ENCODE measurements around the gene SCO1. TPM values are rescaled to one million over a fixed set of nuclear protein-coding genes. Genes with fewer than 3 reads are reported as not detected.

The SCO1 gene
- total RNA-seq, 1 donor from 2014 or later: 36.0 TPM

DNA sequence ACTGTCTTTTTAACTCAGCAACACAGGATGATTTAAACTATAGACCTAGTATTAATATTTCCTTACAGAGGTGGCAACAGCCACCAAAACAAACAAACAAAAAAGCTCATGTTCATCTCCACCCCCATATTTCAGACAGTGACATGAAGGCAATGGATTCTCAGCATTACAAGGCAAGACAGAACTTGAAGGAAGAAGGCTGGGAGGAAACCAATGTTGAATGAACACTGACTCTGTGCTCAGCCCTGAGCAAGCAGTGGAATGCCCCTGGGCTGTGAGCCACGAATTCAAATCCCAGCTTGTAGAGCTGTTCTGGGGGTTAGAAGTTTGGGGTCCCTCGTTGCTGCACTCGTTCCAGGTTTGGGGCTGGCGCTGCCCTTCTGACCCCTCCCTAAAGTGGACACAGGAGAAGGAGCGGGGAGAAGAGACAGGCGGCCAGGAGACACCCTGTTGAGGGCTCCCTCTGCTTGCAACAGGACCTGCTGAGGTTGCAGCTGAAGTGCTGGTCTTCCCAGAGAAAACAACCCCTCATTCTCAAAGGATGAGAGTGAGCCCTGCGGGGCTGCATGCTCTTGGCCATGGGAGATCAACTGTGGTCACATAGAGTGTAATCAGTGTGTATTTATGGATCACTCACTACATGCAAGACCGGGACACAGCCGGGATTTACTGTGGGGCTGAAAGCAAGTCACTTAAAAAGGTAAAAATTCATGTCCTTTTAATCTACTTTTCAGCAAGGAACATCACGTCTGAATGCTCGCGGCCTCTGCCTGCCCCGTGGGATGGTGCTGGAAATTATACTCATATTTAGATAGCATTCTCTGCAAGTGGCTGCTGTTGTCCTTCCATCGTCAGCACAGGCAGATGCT, 74.5 kb downstream of the SCO1 start:
- FAIRE-seq (no peak), DNase-seq (ENCODE audit: low read depth) (no peak)
- no peak overlapping the region for H3K4me3 ChIP-seq (ENCODE audit: insufficient read depth, low read depth, low read length)
- no peaks in the 10 kb centered on the region for H3K36me3 ChIP-seq (ENCODE audit: insufficient read depth, low read length)
- no peaks in the 10 kb centered on the region for H3K4me1 ChIP-seq (ENCODE audit: insufficient read depth, low read length)
- H3K9me3 Mint-ChIP-seq (ENCODE audit: unreplicated experiment): no peaks in the 10 kb centered on the region
- no peak overlapping the region for H3K4me2 ChIP-seq (ENCODE audit: low read length)
- peaks cover 4% of the 10 kb centered on the region for H3K27me3 Mint-ChIP-seq (ENCODE audit: low read depth, unreplicated experiment)
- no peak for TF ChIP-seq EZH2 (IDR thresholded peaks at IDR 0.05; ENCODE audit: insufficient read depth, low read length)
- no peaks in the 10 kb centered on the region for H3K27me3 ChIP-seq (ENCODE audit: insufficient read depth, low read length)
- no peak overlapping the region for H2AFZ ChIP-seq (ENCODE audit: low read depth, low read length)
- H3K79me2 ChIP-seq (ENCODE audit: insufficient read depth, low read length): no peaks in the 10 kb centered on the region
- no peak overlapping the region for H3K4me3 Mint-ChIP-seq (ENCODE audit: unreplicated experiment)
- H4K20me1 ChIP-seq (ENCODE audit: insufficient read depth, low read length): no peaks in the 10 kb centered on the region
- H3K27ac ChIP-seq (ENCODE audit: low read depth, low read length): no peak overlapping the region
- H3K9ac ChIP-seq (ENCODE audit: low read length): no peak overlapping the region
- H3K4me1 Mint-ChIP-seq (ENCODE audit: low read depth, unreplicated experiment): peaks cover 2% of the 10 kb centered on the region
- H3K9me3 ChIP-seq (ENCODE audit: insufficient read depth, low read depth, low read length): no peaks in the 10 kb centered on the region
- H3K36me3 Mint-ChIP-seq (ENCODE audit: low read depth, unreplicated experiment): no peaks in the 10 kb centered on the region
- no peak overlapping the region for H3K27ac Mint-ChIP-seq (ENCODE audit: unreplicated experiment)

Other genes with a start within 250 kb of the SCO1 start
- not detected in 2 replicates for gene MYH4, start 228.0 kb downstream of the SCO1 start, total RNA-seq
- not detected in 2 replicates for gene MYH1, start 179.0 kb downstream of the SCO1 start, total RNA-seq
- 0.02 TPM in 1 of 2 replicates, not detected in the other for gene MYH2, start 147.9 kb downstream of the SCO1 start, total RNA-seq
- 1.9 TPM in 2 replicates for gene MYH3, start 40.2 kb downstream of the SCO1 start, total RNA-seq
- 11.1 and 11.3 TPM in 2 replicates for gene ADPRM, start 61 bp upstream of the SCO1 start, total RNA-seq
- 1.0 and 1.3 TPM in 2 replicates for gene TMEM220, start 32.5 kb upstream of the SCO1 start, total RNA-seq
- not detected in 2 replicates for gene TMEM238L, start 106.6 kb upstream of the SCO1 start, total RNA-seq
- gene PIRT, start 140.6 kb upstream of the SCO1 start, total RNA-seq: not detected in 2 replicates

Data from astrocyte (in vitro differentiated cells and primary cell).